ENCODE results near the gene DGCR8.

GRCh38 chr22:20094197-20094807 lies 14.3 kb downstream of the DGCR8 start:
- TF ChIP-seq CTCF (conservative IDR thresholded peaks at IDR 0.05) (no peak), EZH2 (IDR thresholded peaks at IDR 0.05; ENCODE audit: low read depth) (no peak)

All from PC-9 (cell line).